Fibroblast of skin of scalp (primary cell): ENCODE measurements around the gene ANXA4.
"Not testable (repeated sequence)": the region's sequence is repeated elsewhere in the genome, so short reads cannot be mapped to it uniquely, and the experiment has no call there.

Experiments
- DNase-seq: peaks from one replicate; pipeline ENCODE4 v3.0.0-alpha.2; 2013

The ANXA4 gene

DNA sequence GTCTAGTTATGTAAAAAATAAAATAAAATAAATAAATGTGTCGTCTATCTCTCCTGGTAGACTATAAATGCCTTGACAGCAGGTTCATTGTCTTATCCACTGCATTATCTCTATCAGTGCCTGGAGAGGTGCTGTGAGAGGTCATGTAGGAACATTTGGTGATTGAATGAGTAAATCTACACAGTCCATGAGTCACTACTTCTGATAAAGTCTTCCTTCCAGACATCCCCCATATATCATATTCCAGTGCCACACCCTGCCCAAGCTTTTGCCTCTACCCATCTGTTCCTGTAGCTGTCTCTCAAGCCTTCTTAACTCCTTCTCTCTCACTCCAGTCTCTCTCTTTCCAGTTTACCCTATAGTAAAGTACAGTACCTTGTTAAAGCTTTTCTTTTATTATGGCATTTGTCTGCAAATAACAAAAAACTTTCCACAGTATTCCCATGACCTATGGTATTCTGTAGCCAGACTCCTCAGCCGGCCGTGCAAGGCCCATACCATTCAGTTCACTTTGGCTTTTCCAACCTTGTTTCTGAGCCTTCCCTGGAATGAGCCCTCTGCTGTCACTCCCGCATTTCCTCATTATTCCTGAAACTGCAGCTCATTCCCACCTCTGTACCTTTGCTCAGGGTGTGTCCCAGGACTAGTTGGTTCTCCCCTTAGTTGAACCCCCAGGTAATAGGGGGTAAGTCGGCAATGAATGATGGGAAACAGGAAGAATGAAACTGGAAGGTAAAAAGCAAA lies 37.5 kb downstream of the ANXA4 start:
- DNase-seq = no peak

DNA sequence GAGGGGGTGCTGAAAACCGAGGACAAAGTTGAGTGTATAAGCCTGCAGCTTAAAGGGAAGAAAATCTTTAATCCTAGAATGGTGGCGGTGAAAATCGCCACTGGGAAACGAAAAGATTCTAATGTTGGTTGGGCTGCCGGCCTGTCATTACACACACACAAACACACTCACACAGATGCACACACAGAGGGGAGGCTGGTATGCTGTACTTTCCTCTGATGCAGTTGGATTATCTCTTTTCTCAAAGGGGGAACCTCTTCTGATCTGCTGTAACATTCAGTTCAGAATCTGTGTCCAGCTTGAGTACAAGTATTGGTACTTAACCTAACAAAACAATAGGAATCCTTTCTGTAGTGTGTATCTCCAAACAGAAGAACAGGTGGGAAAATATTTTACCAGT lies 39.0 kb downstream of the ANXA4 start:
- DNase-seq = no peak

DNA sequence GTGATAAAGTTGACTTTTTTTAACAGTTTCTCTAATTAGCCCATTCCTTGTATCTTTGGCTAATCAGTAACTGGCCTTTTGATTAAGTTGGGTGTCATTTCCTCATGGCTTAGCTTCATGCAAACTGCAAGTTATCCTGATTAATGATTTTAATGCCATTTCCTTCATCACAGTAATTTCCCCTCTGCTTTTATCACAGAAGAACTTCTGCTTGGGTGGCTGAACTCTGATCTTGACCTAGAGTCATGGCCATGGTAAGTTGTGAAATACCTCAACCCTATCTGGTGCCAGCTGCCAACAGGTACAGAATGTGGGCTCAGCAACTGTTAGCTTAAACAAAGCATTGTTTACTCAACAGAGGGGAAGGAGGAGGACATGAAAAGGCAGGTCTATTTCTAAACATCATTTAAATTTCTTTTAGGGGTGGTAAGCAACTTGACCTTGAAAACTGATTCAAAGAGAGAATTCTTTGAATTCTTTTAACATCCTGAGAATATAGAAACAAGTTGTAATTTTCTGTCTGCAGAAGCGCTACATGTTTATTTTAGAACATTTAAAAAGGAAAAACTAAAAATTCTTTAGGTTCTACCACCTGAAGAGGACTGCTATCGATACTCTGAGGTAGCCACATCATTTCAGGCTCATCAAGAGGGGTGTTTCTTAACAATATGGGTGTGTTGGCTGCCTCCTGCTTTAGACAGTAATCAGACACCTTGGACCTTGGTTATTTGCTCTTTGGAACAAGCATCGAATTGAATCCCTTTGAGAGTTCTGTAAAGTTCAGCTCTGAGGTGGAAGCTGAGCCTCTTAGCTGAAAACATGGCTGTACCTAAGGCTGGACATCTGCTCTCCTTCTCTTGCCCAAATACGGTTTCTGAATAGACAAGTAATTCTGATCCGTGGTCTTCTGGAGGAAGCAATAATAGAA lies 39.7 kb downstream of the ANXA4 start:
- no peak for DNase-seq

DNA sequence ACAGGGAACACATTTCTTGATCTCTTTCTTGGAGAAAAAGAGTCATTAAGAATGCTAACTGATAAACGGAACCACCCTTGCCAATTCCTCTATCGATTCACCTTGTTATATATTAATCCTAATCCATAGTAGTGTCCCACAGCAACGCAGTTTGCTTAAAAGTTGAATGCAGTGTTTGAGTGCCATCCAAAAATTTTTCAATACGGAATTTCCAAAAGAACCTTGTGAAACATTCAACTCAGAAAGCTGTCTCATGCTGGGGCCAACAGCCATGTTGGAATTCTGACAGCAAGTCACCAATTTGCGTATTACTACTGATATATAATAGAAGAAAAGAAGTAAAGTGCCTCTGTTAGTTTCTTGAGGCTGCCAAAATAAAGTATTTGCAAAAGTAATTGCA lies 42.3 kb downstream of the ANXA4 start:
- no peak for DNase-seq

GRCh38 chr2:69785358-69785757 lies 43.4 kb downstream of the ANXA4 start:
- DNase-seq = no peak

DNA sequence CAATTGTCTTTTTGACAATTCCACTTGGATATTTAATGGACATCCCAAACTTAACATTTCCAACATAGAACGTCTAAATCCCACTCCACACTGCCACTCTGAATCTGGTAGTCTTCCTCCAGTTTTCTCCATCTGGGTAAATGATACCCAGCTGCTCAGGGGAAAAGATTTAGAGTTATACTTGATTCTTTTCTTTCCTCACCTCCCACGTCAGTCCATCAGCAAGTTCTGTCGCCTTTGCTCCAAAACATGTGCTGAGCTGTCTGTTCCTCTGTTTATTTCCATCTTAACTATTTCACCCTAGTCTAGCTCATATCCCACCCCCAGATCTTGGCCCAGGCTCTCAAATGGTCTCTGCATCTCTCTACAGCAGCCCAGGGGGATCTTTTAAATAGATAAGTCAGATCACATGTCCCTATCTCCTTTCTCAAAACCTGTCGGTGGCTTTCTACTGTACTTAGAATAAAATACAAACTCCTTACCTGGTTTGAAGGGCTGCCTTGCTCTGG lies 44.2 kb downstream of the ANXA4 start:
- no peak for DNase-seq

DNA sequence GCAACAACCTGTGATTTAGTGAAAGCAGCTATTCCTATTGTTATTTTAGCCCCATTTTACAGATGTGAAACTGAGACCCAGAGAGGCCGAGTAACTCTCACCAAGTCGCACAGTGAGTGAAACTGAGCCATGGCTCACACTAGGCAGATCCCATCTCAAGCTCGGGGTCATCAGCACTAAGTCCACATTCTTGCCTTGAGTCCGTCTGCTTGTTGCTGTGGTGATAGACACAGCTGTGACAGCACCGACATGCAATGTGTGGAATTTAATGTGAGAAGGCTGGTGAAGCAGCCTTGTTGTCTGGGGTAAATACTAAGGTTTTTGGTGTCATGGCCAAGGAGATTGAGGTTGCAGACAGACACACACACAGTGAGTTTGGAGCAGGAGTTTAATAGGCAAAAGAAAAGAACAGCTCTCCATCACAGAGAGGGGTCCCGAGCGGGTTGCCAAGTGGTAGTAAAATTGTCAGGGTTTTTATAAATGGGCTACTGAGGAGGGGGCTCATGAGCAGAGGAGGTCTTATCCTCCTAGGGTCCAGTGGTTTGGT lies 47.3 kb downstream of the ANXA4 start:
- peak; percentile 94 for DNase-seq

- peak; percentile 26 for DNase-seq
Measured at GRCh38 chr2:69789772-69790600, 48.1 kb downstream of the ANXA4 start.

DNA sequence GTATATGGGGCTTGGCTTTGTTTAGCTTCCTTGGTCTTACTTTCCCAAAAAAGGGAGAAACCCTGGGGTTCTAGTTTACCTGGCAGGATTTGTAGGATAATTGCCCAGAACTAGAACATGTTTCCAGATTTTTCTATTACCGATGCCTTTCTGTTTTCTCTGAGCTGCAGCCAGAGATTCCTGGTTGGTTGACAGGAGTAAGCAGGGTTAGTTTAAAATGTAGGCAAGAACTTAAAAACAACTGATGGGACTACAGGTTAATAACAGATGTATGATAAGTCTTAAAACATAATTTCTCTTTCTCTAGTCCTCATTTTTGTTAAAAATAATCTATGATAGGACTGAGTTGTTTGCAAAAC lies 48.6 kb downstream of the ANXA4 start:
- no peak for DNase-seq

GRCh38 chr2:69791045-69791444 lies 49.1 kb downstream of the ANXA4 start:
- peak; percentile 68 for DNase-seq

- no peak for DNase-seq
Measured at GRCh38 chr2:69796174-69796573, 54.2 kb downstream of the ANXA4 start.

DNA sequence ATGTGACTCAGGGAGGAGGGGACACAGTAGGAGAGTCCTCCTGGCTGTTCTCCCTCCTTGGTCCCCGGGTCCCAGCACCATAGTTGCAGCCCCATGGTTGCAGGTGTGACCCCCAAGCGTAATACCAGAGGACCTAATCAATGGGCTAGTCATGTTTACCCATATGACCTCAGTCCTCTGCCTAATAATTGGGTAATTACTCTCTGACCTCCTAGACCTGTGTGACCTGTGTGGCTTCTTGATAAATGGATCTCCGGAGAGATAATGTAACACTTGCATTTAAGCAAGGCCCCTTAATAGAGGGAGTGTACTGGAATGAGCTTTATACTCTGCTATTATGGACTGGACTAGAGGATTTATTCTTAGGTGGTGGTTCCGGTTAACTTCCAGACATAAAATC lies 55.3 kb downstream of the ANXA4 start:
- DNase-seq = no peak

- DNase-seq = no peak
Measured at GRCh38 chr2:69797836-69798289, 55.9 kb downstream of the ANXA4 start.

DNA sequence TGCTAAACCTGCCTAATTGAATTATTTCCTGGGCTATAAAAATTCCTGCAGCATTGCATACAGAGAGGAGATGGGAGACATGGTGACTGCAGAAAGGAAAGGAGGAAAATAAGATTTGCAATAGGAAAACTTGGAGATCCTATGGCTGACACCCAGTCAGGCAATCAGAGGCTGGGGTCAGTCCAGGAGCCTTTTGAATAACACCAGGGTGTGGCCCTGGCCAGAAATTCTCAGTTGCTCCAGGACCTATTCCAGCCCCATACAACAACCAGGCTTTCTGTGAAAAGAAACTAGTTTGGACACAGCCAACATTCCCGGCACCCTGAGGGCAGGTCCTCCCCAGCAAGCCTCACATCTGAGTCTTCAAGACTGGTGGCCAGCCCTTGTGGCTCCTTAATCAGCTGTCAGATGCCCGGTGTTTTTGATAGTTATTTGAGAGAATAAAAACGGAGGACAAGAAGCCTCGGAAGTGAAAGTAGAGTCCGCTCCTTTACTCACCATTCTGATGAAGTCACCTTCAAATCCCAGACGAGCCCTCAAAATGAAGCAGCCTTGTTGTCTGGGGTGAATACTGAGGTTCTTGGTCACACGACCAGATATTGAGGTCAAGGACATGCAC lies 56.5 kb downstream of the ANXA4 start:
- peak; percentile 25 for DNase-seq

DNA sequence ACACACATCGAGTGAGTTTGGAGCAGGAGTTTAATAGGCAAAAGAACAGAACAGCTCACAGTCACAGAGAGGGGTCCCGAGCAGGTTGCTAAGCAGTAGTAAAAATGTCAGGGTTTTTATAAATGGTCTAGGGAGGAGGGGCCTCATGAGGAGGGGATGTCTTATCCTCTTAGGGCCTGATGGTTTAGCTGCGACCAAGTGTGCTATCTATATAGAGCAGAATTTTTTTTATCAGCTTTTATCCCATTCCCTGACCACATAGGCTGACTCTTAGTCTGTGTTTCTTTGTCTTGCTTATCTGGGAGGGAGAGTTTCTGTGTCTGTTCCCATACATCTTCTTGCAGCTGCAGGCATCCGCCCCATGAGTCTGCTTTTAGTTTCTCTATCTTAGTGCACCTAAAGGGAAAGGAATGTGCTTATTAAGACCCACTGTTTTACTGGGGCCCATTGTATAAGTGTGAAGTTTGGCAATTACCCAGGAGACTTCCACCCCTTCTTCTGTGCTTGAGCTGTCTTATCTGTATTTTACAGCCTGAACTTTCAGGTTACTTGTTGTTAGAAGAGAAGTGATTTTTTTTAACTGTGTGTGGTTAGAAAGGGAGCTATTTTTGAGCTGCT lies 57.1 kb downstream of the ANXA4 start:
- DNase-seq = peak; percentile 56

GRCh38 chr2:69801745-69802290 lies 59.9 kb downstream of the ANXA4 start:
- no peak for DNase-seq

GRCh38 chr2:69802781-69803367 lies 60.9 kb downstream of the ANXA4 start:
- DNase-seq = not testable (repeated sequence)

- no peak for DNase-seq
Measured at GRCh38 chr2:69804416-69804815, 62.5 kb downstream of the ANXA4 start.

DNA sequence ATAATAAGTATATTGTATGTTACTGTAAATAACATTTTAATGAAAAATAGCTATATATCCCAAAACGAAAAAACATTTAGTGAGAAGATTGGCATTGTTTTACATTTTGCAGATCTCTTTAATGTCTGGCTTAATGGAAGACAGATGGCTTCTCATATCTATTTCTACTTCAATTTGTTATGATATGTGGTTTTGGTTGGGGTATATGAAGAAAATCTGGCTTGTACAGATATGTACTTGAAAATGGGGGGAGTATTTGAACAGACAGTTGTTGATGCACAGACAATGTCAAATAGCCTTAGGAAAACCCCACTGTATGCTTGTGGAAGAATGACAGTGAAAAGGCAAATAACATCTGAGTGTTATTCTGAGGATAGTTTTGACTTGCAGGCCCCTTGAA lies 64.0 kb downstream of the ANXA4 start:
- no peak for DNase-seq

GRCh38 chr2:69807821-69808540 lies 66.0 kb downstream of the ANXA4 start:
- DNase-seq = no peak
